K562 (cell line): Measurements from ENCODE around the gene GADL1. TPM values are rescaled to one million over a fixed set of nuclear protein-coding genes. Genes with fewer than 3 reads are reported as not detected.

Source experiments
- ATAC-seq: fragments of 200-7000 bp; cut with Tn5 transposase; 3 replicates; pipeline ENCODE4 v1.9.1; 2020; ENCODE audit warnings: moderate library complexity
- BruUV-seq: library from RNA; stranded (reverse); fragments of 400-500 nt; replicated peaks from 2 replicates; lab custom pipeline; 2021; lab: Mats Ljungman, UMichigan
- CTCF ChIA-PET: fragments of 300-600 bp; formaldehyde crosslinking; extraction: SDS; loops from one replicate; lab custom pipeline; 2021; ENCODE audit warnings: low intra/inter-chr PET ratio; lab: Yijun Ruan, JAX
- POLR2A ChIA-PET: fragments of 300-600, 350-650 bp; sonication (Branson Sonifier 250); formaldehyde crosslinking; extraction: SDS; loops from one replicate; lab custom pipeline; 2021; ENCODE audit warnings: antibody characterized with exemption, inconsistent platforms; lab: Yijun Ruan, JAX
- DNase-seq, 4 experiments: peaks; one replicate each; pipeline versions ENCODE4 v3.0.0 to v3.0.0-alpha.2; 2011 to 2018; ENCODE audit warnings: low spot score in 3 of 4, mixed read lengths in 3 of 4; ENCODE audit errors: extremely low read depth in 1 of 4
- FAIRE-seq: peaks from 2 replicates; lab custom pipeline; 2011; peaks lifted over from hg19 to GRCh38; lab: Jason Lieb, UNC
- H2AFZ ChIP-seq: 2 replicates; pipeline ENCODE4 v1.6.0; 2011; ENCODE audit warnings: low read depth, low read length, control low read depth, inconsistent platforms
- H3K27ac ChIP-seq: fragments of 200-600 bp; 3 replicates; pipeline ENCODE4 v1.8.0; 2011; ENCODE audit warnings: low read depth, mild to moderate bottlenecking, control low read depth, inconsistent platforms, low read length, moderate library complexity, mixed read lengths; ENCODE audit errors: extremely low read depth
- H3K27me3 ChIP-seq, 2 experiments: fragments of 300-600 bp in 1 of 2; 2 replicates in 1 of 2; 3 replicates in 1 of 2; pipeline versions ENCODE4 v1.6.0 to v1.8.0; 2011; ENCODE audit warnings: inconsistent platforms in 2 of 2, low read length in 2 of 2, mild to moderate bottlenecking in 1 of 2, mixed read lengths in 1 of 2, moderate library complexity in 1 of 2; ENCODE audit not compliant: control insufficient read depth in 2 of 2, insufficient read depth in 2 of 2
- H3K36me3 ChIP-seq: fragments of 300-600 bp; 3 replicates; pipeline ENCODE4 v1.8.0; 2011; ENCODE audit warnings: mild to moderate bottlenecking, low read length, inconsistent platforms; ENCODE audit not compliant: control insufficient read depth, insufficient read depth
- H3K4me1 ChIP-seq, 2 experiments: fragments of 200-600 bp in 1 of 2; replicated peaks in 1 of 2; 2 replicates in 1 of 2; 3 replicates in 1 of 2; pipeline versions ENCODE4 v1.5.1 to v1.8.0; 2011; ENCODE audit warnings: inconsistent platforms in 2 of 2, low read length in 2 of 2, mild to moderate bottlenecking in 1 of 2, mixed read lengths in 1 of 2, moderate library complexity in 1 of 2; ENCODE audit not compliant: control insufficient read depth in 2 of 2, insufficient read depth in 2 of 2
- H3K4me2 ChIP-seq: 2 replicates; pipeline ENCODE4 v1.6.1; 2011; ENCODE audit warnings: low read length, control low read depth, inconsistent platforms, mixed read lengths; ENCODE audit not compliant: insufficient read depth
- H3K4me3 ChIP-seq: fragments of 200-600 bp; sonication (generic), shearing (Covaris generic); 2 replicates; pipeline ENCODE4 v1.5.1; 2016; ENCODE audit warnings: control low read depth, inconsistent platforms
- H3K79me2 ChIP-seq: fragments of 200-600 bp; 3 replicates; pipeline ENCODE4 v1.8.0; 2011; ENCODE audit warnings: low read length, inconsistent platforms; ENCODE audit not compliant: control insufficient read depth, insufficient read depth
- H3K9ac ChIP-seq, 2 experiments: 2 replicates each; pipeline versions ENCODE4 v1.6.0 to v1.6.1; 2011; ENCODE audit warnings: low read depth in 2 of 2, low read length in 2 of 2, control low read depth in 1 of 2, inconsistent platforms in 1 of 2, mild to moderate bottlenecking in 1 of 2, mixed read lengths in 1 of 2; ENCODE audit not compliant: insufficient read depth in 1 of 2
- H3K9me1 ChIP-seq: one replicate; pipeline ENCODE4 v1.6.0; 2011; ENCODE audit warnings: inconsistent platforms, mild to moderate bottlenecking, low read length, moderate library complexity; ENCODE audit not compliant: control insufficient read depth, insufficient read depth
- H3K9me3 ChIP-seq: replicated peaks from 2 replicates; pipeline ENCODE4 v1.5.1; 2011; ENCODE audit warnings: low read depth, low read length, inconsistent platforms; ENCODE audit not compliant: control insufficient read depth, insufficient read depth
- H4K20me1 ChIP-seq: replicated peaks from 2 replicates; pipeline ENCODE4 v1.6.1; 2011; ENCODE audit warnings: low read length, inconsistent platforms, mixed read lengths; ENCODE audit not compliant: control insufficient read depth, insufficient read depth
- BRD9 ChIP-seq: fragments of 450-650 bp; IDR thresholded peaks from 2 replicates; pipeline ENCODE4 v1.6.1; 2018; ENCODE audit warnings: low read depth; ENCODE audit not compliant: partially characterized antibody
- IRF2 ChIP-seq: sonication (generic); formaldehyde crosslinking; IDR thresholded peaks from 2 replicates; pipeline ENCODE4 v1.8.1; 2022; ENCODE audit warnings: mild to moderate bottlenecking, missing genetic modification reagents
- MEF2D ChIP-seq: conservative IDR thresholded peaks from 2 replicates; pipeline ENCODE4 v1.6.1; 2016; ENCODE audit warnings: low read depth, missing genetic modification characterization, missing compliant biosample characterization
- MYNN ChIP-seq, 2 experiments: sonication (generic); formaldehyde crosslinking in 1 of 2; IDR thresholded peaks; 2 replicates each; pipeline versions ENCODE4 v1.5.0 to v1.6.1; 2016 to 2020; ENCODE audit warnings: antibody characterized with exemption in 1 of 2, missing genetic modification reagents in 1 of 2
- RAD21 ChIP-seq, 2 experiments: fragments of 250-450 bp in 1 of 2; fragments of 450-650 bp in 1 of 2; sonication (Bioruptor Pico) in 1 of 2; formaldehyde crosslinking in 1 of 2; IDR thresholded peaks in 1 of 2; conservative IDR thresholded peaks in 1 of 2; 2 replicates each; pipeline versions ENCODE4 v1.4.0 to v1.8.0; 2020 to 2022; ENCODE audit warnings: mild to moderate bottlenecking in 2 of 2, moderate library complexity in 1 of 2
- RBFOX2 ChIP-seq: fragments of 200-400 bp; formaldehyde crosslinking; IDR thresholded peaks from 2 replicates; pipeline ENCODE4 v1.6.1; 2017; ENCODE audit warnings: low read depth, mild to moderate bottlenecking, low read length, moderate library complexity
- RUNX1 ChIP-seq: sonication (generic); IDR thresholded peaks from 2 replicates; pipeline ENCODE4 v1.6.1; 2016; ENCODE audit warnings: antibody characterized with exemption, low read depth
- SMAD4 ChIP-seq: fragments of 250-450 bp; sonication (Bioruptor Pico); conservative IDR thresholded peaks from 2 replicates; pipeline ENCODE4 v1.8.0; 2021; ENCODE audit warnings: inconsistent platforms, mild to moderate bottlenecking, moderate library complexity
- SNIP1 ChIP-seq: fragments of 450-650 bp; IDR thresholded peaks from 2 replicates; pipeline ENCODE4 v1.7.1; 2017; ENCODE audit warnings: low read depth, mild to moderate bottlenecking
- ZFP30 ChIP-seq: fragments of 250-450 bp; sonication (Bioruptor Pico); IDR thresholded peaks from 2 replicates; pipeline ENCODE4 v1.8.0; 2022; ENCODE audit warnings: moderate library complexity, mild to moderate bottlenecking, inconsistent platforms, borderline replicate concordance
- ZNF232 ChIP-seq: sonication (generic); formaldehyde crosslinking; IDR thresholded peaks from 2 replicates; pipeline ENCODE4 v1.8.0; 2022; ENCODE audit warnings: mild to moderate bottlenecking, missing genetic modification reagents
- ZNF384 ChIP-seq: IDR thresholded peaks from 2 replicates; pipeline ENCODE4 v1.6.1; 2012; ENCODE audit warnings: low read depth, low read length, improper control_type of control experiment
- WGBS: fragments of 100-300 bp; shearing (Covaris generic); methylation state at CpG from one replicate; pipeline ENCODE4 v1.1.6; 2016; ENCODE audit warnings: low coverage, mixed read lengths; ENCODE audit not compliant: insufficient coverage; ENCODE audit errors: missing lambda C conversion rate; 5-methylcytosine and 5-hydroxymethylcytosine counted together
- in situ Hi-C: fragments of 300-500 bp; cut with MboI; formaldehyde crosslinking; loops from 4 replicates; pipeline ENCODE4 v1.15.0; 2018; ENCODE audit warnings: inconsistent platforms, mixed read lengths
- intact Hi-C: fragments of 100-400 bp; cut with micrococcal nuclease; formaldehyde crosslinking; loops from 2 replicates; pipeline ENCODE4 v1.14.2; 2022
- polyA plus RNA-seq, 8 experiments: library from polyadenylated mRNA; depleted of rRNA in 4 of 8; stranded (reverse) in 5 of 8; unstranded in 3 of 8; fragments of >200 nt; fragmentation: Nextera tagmentation in 2 of 8; fragmentation: Illumina TruSeq in 1 of 8; extraction: Ambion mirVana in 2 of 8; extraction: Trizol in 1 of 8; gene quantifications; 2 replicates each; pipeline versions ENCODE4 v1.2.1 to v1.2.3, GENCODE V29; 2011 to 2014; ENCODE audit warnings: inconsistent platforms in 1 of 8, missing spikeins in 1 of 8
- total RNA-seq, 7 experiments: library from RNA; depleted of rRNA in 6 of 7; stranded (reverse); fragments of >200 nt in 6 of 7; fragmentation: Illumina TruSeq in 2 of 7; extraction: Trizol in 2 of 7; gene quantifications; 2 replicates each; pipeline versions ENCODE4 v1.2.1 to v1.2.3, GENCODE V29; 2011 to 2021; ENCODE audit warnings: low replicate concordance in 1 of 7
- TF ChIP-seq, protein P1 (sequence below): fragments of 450-650 bp; formaldehyde crosslinking; IDR thresholded peaks from 2 replicates; pipeline ENCODE4 v1.4.0; 2020; ENCODE audit warnings: mild to moderate bottlenecking, moderate library complexity
- TF ChIP-seq, protein P2 (sequence below), 2 experiments: fragments of 250-450 bp in 1 of 2; fragments of 450-650 bp in 1 of 2; sonication (Bioruptor Pico) in 1 of 2; IDR thresholded peaks; 2 replicates each; pipeline versions ENCODE4 v1.6.1 to v1.8.0; 2016 to 2021; ENCODE audit warnings: mild to moderate bottlenecking in 2 of 2, moderate library complexity in 2 of 2, missing compliant biosample characterization in 1 of 2, missing genetic modification characterization in 1 of 2
- TF ChIP-seq, protein P3 (sequence below): fragments of 250-450 bp; sonication (Bioruptor Pico); IDR thresholded peaks from 2 replicates; pipeline ENCODE4 v1.8.0; 2021; ENCODE audit warnings: mild to moderate bottlenecking, moderate library complexity
- TF ChIP-seq, protein P4 (sequence below): fragments of 250-450 bp; sonication (Bioruptor Pico); IDR thresholded peaks from 2 replicates; pipeline ENCODE4 v1.8.0; 2021; ENCODE audit warnings: moderate library complexity, mild to moderate bottlenecking, inconsistent platforms

GADL1 gene
- total and polyA plus RNA-seq, 9 of the 15 experiments (the other 6 are each of a cell fraction or from before 2014, with no cell fraction given) = 0.07 TPM; not detected in 8

DNA sequence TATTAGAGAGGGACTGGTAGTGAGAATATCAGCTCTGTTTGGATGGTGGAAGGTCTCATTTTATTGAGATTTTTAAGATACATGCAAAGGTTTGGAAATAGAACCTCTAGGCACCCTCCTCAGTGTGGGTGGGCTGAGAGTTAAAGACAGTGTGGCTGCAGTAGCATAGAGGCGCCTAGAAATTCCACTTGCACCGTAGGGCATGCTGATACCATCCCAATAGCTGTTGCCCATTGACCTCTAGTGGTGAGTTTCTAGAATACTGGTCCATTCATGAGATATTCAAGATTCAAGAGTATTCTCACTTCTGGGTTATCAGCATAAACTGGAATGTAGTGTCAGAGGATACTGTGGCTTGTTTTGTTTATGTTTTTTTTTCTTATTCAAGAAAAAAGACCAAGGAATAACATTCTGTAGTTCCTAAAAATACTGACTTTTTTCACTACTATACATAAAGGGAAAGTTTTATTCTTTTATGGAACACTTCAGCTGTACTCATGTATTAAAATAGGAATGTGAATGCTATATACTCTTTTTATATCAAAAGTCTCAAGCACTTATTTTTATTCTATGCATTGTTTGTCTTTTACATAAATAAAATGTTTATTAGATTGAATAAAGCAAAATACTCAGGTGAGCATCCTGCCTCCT is 200.9 kb downstream of the GADL1 start:
- in situ Hi-C loops = no loop called here
- TF ChIP-seq, protein P1, sequence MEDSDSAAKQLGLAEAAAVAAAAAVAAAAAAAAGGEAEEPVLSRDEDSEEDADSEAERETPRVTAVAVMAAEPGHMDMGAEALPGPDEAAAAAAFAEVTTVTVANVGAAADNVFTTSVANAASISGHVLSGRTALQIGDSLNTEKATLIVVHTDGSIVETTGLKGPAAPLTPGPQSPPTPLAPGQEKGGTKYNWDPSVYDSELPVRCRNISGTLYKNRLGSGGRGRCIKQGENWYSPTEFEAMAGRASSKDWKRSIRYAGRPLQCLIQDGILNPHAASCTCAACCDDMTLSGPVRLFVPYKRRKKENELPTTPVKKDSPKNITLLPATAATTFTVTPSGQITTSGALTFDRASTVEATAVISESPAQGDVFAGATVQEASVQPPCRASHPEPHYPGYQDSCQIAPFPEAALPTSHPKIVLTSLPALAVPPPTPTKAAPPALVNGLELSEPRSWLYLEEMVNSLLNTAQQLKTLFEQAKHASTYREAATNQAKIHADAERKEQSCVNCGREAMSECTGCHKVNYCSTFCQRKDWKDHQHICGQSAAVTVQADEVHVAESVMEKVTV = peak; percentile 77
- TF ChIP-seq RAD21 (CRISPR knock-in tag; conservative IDR thresholded peaks at IDR 0.05 in 1 of 2, IDR thresholded peaks at IDR 0.05 in 1 of 2) = peak; percentile 85 to 89
- no peak for TF ChIP-seq ZFP30 (CRISPR knock-in tag)
- no peak for TF ChIP-seq ZNF384
- TF ChIP-seq, protein P2, sequence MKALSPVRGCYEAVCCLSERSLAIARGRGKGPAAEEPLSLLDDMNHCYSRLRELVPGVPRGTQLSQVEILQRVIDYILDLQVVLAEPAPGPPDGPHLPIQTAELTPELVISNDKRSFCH (CRISPR knock-in tag; IDR thresholded peaks at IDR 0.05) = no peak
- TF ChIP-seq, protein P2 (tag; IDR thresholded peaks at IDR 0.05) = no peak
- TF ChIP-seq BRD9 = no peak
- TF ChIP-seq IRF2 (CRISPR knock-in tag) = no peak
- no peak for TF ChIP-seq MEF2D (tag)
- TF ChIP-seq ZNF232 (CRISPR knock-in tag) = no peak
- no peak for TF ChIP-seq SNIP1
- TF ChIP-seq RUNX1 = no peak
- TF ChIP-seq RBFOX2 = no peak
- TF ChIP-seq, protein P3, sequence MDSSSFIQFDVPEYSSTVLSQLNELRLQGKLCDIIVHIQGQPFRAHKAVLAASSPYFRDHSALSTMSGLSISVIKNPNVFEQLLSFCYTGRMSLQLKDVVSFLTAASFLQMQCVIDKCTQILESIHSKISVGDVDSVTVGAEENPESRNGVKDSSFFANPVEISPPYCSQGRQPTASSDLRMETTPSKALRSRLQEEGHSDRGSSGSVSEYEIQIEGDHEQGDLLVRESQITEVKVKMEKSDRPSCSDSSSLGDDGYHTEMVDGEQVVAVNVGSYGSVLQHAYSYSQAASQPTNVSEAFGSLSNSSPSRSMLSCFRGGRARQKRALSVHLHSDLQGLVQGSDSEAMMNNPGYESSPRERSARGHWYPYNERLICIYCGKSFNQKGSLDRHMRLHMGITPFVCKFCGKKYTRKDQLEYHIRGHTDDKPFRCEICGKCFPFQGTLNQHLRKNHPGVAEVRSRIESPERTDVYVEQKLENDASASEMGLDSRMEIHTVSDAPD (CRISPR knock-in tag) = no peak
- TF ChIP-seq, protein P4, sequence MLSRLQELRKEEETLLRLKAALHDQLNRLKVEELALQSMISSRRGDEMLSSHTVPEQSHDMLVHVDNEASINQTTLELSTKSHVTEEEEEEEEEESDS = no peak
- no peak for TF ChIP-seq SMAD4 (CRISPR knock-in tag)
- no peak for TF ChIP-seq MYNN (IDR thresholded peaks at IDR 0.05)
- no peak for TF ChIP-seq MYNN (CRISPR knock-in tag; IDR thresholded peaks at IDR 0.05)

More for the DNA sequence above, 200.9 kb downstream of the GADL1 start:
- Histone ChIP-seq H3K36me3 (no peaks in the 10 kb centered on the region), H2AFZ (no peak overlapping the region), H3K4me1 (no peaks in the 10 kb centered on the region), H3K4me3 (no peak overlapping the region), H4K20me1 (no peaks in the 10 kb centered on the region), H3K9me3 (no peaks in the 10 kb centered on the region), H3K4me2 (no peak overlapping the region), H3K27ac (no peak overlapping the region), H3K9ac (no peak overlapping the region), H3K27me3 (no peaks in the 10 kb centered on the region), H3K79me2 (no peaks in the 10 kb centered on the region), H3K9me1 (no peaks in the 10 kb centered on the region)
- WGBS = 0% methylated on average over 2 of the region's 2 CpGs
- BruUV-seq = no TSS peak
- intact Hi-C loops = loop anchor here (5.0 kb wide), 1 partner anchor 681 kb away; no protein-coding TSS in a partner anchor
- FAIRE-seq = no peak
- peak; percentile 77 for ATAC-seq
- ChIA-PET CTCF (no interaction called here), POLR2A (interaction anchor here (1.4 kb wide), 1 partner anchor 22 kb away, joined by 3 read pairs; no protein-coding TSS in a partner anchor)
- peak; percentile 17 to 34 (median 18) for DNase-seq
